Measurements from ENCODE around the gene IL1R1. TPM values are rescaled to one million over a fixed set of nuclear protein-coding genes. Genes with fewer than 3 reads are reported as not detected.
A peak's percentile ranks its signal among the peaks of the same experiment; 100 is the strongest.

IL1R1 gene
- total RNA-seq, 1 experiment from 2014 or later = 5.2 TPM

DNA sequence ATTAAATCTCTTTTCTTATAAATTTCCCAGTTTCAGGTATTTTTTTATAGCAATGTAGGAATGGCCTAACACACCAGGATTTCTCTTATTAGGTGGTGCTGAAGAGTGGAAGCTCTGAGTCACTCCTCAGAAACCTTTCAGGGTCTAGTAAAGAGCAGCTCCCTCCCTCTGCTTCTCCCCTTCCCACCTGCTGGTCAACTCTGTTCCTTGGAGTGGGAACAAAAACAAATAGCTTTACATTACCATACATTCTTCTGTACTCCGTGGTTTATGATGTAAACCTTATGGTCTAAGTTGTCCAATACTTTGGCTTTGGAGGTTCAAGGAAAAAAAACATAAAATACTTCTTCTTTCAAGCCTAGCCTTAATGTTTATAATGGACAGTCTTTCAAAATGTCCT lies 2.7 kb upstream of the IL1R1 start:
- TF ChIP-seq, protein P1, sequence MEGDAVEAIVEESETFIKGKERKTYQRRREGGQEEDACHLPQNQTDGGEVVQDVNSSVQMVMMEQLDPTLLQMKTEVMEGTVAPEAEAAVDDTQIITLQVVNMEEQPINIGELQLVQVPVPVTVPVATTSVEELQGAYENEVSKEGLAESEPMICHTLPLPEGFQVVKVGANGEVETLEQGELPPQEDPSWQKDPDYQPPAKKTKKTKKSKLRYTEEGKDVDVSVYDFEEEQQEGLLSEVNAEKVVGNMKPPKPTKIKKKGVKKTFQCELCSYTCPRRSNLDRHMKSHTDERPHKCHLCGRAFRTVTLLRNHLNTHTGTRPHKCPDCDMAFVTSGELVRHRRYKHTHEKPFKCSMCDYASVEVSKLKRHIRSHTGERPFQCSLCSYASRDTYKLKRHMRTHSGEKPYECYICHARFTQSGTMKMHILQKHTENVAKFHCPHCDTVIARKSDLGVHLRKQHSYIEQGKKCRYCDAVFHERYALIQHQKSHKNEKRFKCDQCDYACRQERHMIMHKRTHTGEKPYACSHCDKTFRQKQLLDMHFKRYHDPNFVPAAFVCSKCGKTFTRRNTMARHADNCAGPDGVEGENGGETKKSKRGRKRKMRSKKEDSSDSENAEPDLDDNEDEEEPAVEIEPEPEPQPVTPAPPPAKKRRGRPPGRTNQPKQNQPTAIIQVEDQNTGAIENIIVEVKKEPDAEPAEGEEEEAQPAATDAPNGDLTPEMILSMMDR (IDR thresholded peaks at IDR 0.05; ENCODE audit: unreplicated experiment) = no peak
- no peak overlapping the region for H3K4me3 Mint-ChIP-seq (ENCODE audit: unreplicated experiment)
- ChIA-PET CTCF (interaction anchor here (0.7 to 1.5 kb wide), 4 partner anchors 76 to 1494 kb away, joined by 3 to 5 read pairs (median 4); no protein-coding TSS in a partner anchor), POLR2A (interaction anchor here (0.7 to 1.2 kb wide), 2 partner anchors 13 to 78 kb away, joined by 3 to 4 read pairs; no protein-coding TSS in a partner anchor)
- peaks cover 4% of the 10 kb centered on the region for H3K36me3 Mint-ChIP-seq (ENCODE audit: insufficient read depth, unreplicated experiment)
- H3K27me3 Mint-ChIP-seq (ENCODE audit: insufficient read depth, unreplicated experiment) = no peaks in the 10 kb centered on the region
- intact Hi-C loops (cut with micrococcal nuclease) = no loop called here
- H3K9me3 Mint-ChIP-seq (ENCODE audit: unreplicated experiment) = no peaks in the 10 kb centered on the region
- H3K27ac Mint-ChIP-seq (ENCODE audit: low read depth, unreplicated experiment) = no peak overlapping the region
- no TSS peak for BruUV-seq (replicated peaks)
- no peaks in the 10 kb centered on the region for H3K4me1 Mint-ChIP-seq (ENCODE audit: insufficient read depth, unreplicated experiment)
- DNase-seq (ENCODE audit: unreplicated experiment) = no peak

DNA sequence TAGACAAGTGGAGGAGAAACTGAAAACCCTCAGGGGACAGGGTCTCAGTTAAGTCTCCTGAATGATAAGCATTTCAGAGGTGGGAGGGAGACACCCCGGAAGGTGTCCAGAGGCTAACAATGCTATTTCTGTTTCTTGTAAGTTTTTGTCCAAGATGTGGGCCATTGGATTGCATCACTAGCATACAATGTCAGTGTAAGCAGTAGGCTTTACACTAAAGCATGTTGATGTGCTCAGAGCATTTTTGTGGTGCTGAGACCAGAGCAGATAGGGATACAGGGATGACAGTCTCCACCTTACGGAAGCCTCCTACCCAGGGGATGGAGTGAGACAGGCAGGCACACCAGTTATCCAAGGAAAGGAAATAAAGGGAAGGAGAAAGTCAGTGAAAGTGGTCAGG lies 2.2 kb upstream of the IL1R1 start:
- no peak overlapping the region for H3K4me3 Mint-ChIP-seq (ENCODE audit: unreplicated experiment)

DNA sequence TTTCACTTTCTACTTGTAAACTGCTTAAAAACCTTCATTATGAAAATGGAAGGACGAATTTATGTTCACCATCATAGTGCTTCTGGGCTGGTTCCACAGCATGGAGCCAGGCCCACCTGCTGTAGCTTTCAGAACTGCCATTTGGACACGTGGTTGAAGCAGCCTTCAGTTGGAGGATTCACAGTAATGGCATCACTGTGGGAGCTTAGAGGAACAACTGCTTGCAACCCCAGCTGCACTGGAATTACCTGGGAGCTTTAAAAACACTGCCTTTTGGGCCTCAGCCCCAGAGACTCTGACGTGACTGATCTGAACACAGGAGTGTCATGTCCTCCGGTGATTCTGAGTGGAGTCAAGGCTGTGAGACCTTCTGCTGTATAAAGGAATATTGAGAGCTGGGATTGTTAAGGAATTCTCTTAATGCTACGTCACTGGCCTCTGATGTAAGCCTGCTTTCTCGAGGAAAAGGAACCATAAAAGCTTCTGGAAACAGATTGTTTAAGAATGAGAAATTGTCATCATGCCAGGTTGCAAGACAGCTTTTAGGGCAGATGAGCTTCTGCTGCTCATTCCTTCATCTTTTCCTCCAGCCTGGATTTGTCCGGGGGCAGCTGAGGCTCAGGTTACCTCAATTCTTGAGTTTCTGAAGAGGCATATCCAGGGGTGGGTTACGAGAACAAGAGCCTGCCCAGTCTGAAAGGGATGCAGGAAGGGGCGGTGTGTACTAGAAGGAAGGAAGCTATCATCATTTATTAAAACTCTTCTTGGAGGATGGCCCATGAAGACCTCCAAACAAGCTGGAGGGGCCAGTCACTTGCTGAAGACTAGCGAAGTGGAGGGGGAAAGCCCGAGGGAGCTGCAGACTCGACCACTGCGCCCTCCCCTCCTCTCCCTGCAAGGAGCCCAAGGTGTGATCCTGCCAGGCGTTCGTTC lies 1.3 kb upstream of the IL1R1 start:
- no peaks in the 10 kb centered on the region for H3K4me1 Mint-ChIP-seq (ENCODE audit: insufficient read depth, unreplicated experiment)
- ChIA-PET CTCF (interaction anchor here (0.6 to 3.3 kb wide), 11 partner anchors 13 to 258 kb away, joined by 3 to 27 read pairs (median 5); no protein-coding TSS in a partner anchor), POLR2A (interaction anchor here (0.7 to 3.5 kb wide), 11 partner anchors 9 to 302 kb away, joined by 3 to 29 read pairs (median 4); no protein-coding TSS in a partner anchor)
- peaks cover 8% of the 10 kb centered on the region for H3K9me3 Mint-ChIP-seq (ENCODE audit: unreplicated experiment)
- intact Hi-C loops (cut with micrococcal nuclease) = no loop called here
- H3K4me3 Mint-ChIP-seq (ENCODE audit: unreplicated experiment) = peak overlapping the region; percentile 73
- TF ChIP-seq, protein P1 (IDR thresholded peaks at IDR 0.05; ENCODE audit: unreplicated experiment) = no peak
- H3K27ac Mint-ChIP-seq (ENCODE audit: low read depth, unreplicated experiment) = no peak overlapping the region
- BruUV-seq (replicated peaks) = no TSS peak
- no peaks in the 10 kb centered on the region for H3K27me3 Mint-ChIP-seq (ENCODE audit: insufficient read depth, unreplicated experiment)
- H3K36me3 Mint-ChIP-seq (ENCODE audit: insufficient read depth, unreplicated experiment) = peaks cover 6% of the 10 kb centered on the region
- no peak for DNase-seq (ENCODE audit: unreplicated experiment)

More for the DNA sequence above, 2.2 kb upstream of the IL1R1 start:
- Mint-ChIP-seq H3K27me3 (ENCODE audit: insufficient read depth, unreplicated experiment) (no peaks in the 10 kb centered on the region), H3K27ac (ENCODE audit: low read depth, unreplicated experiment) (no peak overlapping the region), H3K9me3 (ENCODE audit: unreplicated experiment) (peaks cover 4% of the 10 kb centered on the region), H3K4me1 (ENCODE audit: insufficient read depth, unreplicated experiment) (no peaks in the 10 kb centered on the region), H3K36me3 (ENCODE audit: insufficient read depth, unreplicated experiment) (peaks cover 6% of the 10 kb centered on the region)
- ChIA-PET CTCF (interaction anchor here (0.7 to 2.1 kb wide), 4 partner anchors 26 to 1495 kb away, joined by 3 to 13 read pairs (median 4); no protein-coding TSS in a partner anchor), POLR2A (interaction anchor here (1.2 kb wide), 1 partner anchor 14 kb away, joined by 4 read pairs; no protein-coding TSS in a partner anchor)
- no peak for DNase-seq (ENCODE audit: unreplicated experiment)
- TF ChIP-seq, protein P1 (IDR thresholded peaks at IDR 0.05; ENCODE audit: unreplicated experiment) = no peak
- intact Hi-C loops (cut with micrococcal nuclease) = no loop called here
- BruUV-seq (replicated peaks) = no TSS peak

- ChIA-PET POLR2A (interaction anchor here (0.6 to 3.5 kb wide), 11 partner anchors 8 to 182 kb away, joined by 3 to 29 read pairs (median 4); no protein-coding TSS in a partner anchor), CTCF (interaction anchor here (0.5 to 3.3 kb wide), 12 partner anchors 11 to 718 kb away, joined by 3 to 27 read pairs (median 4); no protein-coding TSS in a partner anchor)
- TSS peak; percentile 57 for BruUV-seq (replicated peaks)
- H3K27me3 Mint-ChIP-seq (ENCODE audit: insufficient read depth, unreplicated experiment) = no peaks in the 10 kb centered on the region
- TF ChIP-seq, protein P1 (IDR thresholded peaks at IDR 0.05; ENCODE audit: unreplicated experiment) = no peak
- intact Hi-C loops (cut with micrococcal nuclease) = no loop called here
- peak; percentile 35 for DNase-seq (ENCODE audit: unreplicated experiment)
- H3K4me3 Mint-ChIP-seq (ENCODE audit: unreplicated experiment) = peak overlapping the region; percentile 81
- H3K4me1 Mint-ChIP-seq (ENCODE audit: insufficient read depth, unreplicated experiment) = no peaks in the 10 kb centered on the region
- peak overlapping the region; percentile 68 for H3K27ac Mint-ChIP-seq (ENCODE audit: low read depth, unreplicated experiment)
- H3K36me3 Mint-ChIP-seq (ENCODE audit: insufficient read depth, unreplicated experiment) = peaks cover 6% of the 10 kb centered on the region
- peaks cover 10% of the 10 kb centered on the region for H3K9me3 Mint-ChIP-seq (ENCODE audit: unreplicated experiment)
Measured at GRCh38 chr2:102142829-102143449, 393 bp downstream of the IL1R1 start.

All from MCF 10A (cell line).